ENCODE data around the gene ULK1.
"Not testable (repeated sequence)": the region's sequence is repeated elsewhere in the genome, so short reads cannot be mapped to it uniquely, and the experiment has no call there.

The ULK1 gene

GRCh38 chr12:131938082-131938481, 43.7 kb downstream of the ULK1 start:
- Histone ChIP-seq H3K36me3 (ENCODE audit: insufficient read depth, low read length) (peaks cover 38% of the 10 kb centered on the region), H3K4me1 (ENCODE audit: insufficient read depth, low read length) (no peaks in the 10 kb centered on the region), H3K9ac (ENCODE audit: low read depth, low read length) (no peak overlapping the region), H3K9me3 (ENCODE audit: control insufficient read depth, insufficient read depth, low read length) (no peaks in the 10 kb centered on the region)

- Histone ChIP-seq H3K9ac (ENCODE audit: low read depth, low read length) (no peak overlapping the region), H3K9me3 (ENCODE audit: control insufficient read depth, insufficient read depth, low read length) (no peaks in the 10 kb centered on the region), H3K36me3 (ENCODE audit: insufficient read depth, low read length) (peaks cover 29% of the 10 kb centered on the region), H3K4me1 (ENCODE audit: insufficient read depth, low read length) (no peaks in the 10 kb centered on the region)
Measured at GRCh38 chr12:131939007-131939406, 44.6 kb downstream of the ULK1 start.

GRCh38 chr12:131940141-131940547, 45.7 kb downstream of the ULK1 start:
- Histone ChIP-seq H3K9ac (ENCODE audit: low read depth, low read length) (no peak overlapping the region), H3K36me3 (ENCODE audit: insufficient read depth, low read length) (peaks cover 25% of the 10 kb centered on the region), H3K4me1 (ENCODE audit: insufficient read depth, low read length) (no peaks in the 10 kb centered on the region), H3K9me3 (ENCODE audit: control insufficient read depth, insufficient read depth, low read length) (no peaks in the 10 kb centered on the region)

DNA sequence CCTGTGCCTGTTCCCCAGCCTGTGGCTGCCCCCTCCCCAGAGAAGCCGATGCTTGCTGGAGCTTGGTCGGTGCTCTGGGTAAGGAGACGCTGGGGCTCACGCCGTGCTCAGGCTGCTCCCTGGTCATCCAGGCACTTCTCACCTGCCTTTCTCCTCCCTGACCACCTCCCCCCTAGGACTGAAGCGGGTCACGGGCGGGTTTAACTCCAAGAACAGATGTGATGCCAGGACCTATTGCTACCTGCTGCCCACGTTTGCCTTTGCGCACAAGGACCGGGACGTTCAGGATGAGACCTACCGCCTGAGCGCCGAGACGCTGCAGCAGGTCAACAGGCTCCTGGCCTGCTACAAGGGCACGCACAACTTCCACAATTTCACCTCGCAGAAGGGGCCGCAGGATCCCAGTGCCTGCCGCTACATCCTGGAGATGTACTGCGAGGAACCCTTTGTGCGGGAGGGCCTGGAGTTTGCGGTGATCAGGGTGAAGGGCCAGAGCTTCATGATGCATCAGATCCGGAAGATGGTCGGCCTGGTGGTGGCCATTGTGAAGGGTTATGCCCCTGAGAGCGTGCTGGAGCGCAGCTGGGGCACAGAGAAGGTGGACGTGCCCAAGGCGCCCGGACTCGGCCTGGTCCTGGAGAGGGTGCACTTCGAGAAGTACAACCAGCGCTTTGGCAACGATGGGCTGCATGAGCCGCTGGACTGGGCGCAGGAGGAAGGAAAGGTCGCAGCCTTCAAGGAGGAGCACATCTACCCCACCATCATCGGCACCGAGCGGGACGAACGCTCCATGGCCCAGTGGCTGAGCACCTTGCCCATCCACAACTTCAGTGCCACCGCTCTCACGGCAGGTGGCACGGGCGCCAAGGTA, 46.9 kb downstream of the ULK1 start:
- H3K9ac ChIP-seq (ENCODE audit: low read depth, low read length): no peak overlapping the region
- no peaks in the 10 kb centered on the region for H3K9me3 ChIP-seq (ENCODE audit: control insufficient read depth, insufficient read depth, low read length)
- H3K4me1 ChIP-seq (ENCODE audit: insufficient read depth, low read length): no peaks in the 10 kb centered on the region
- H3K36me3 ChIP-seq (ENCODE audit: insufficient read depth, low read length): peaks cover 23% of the 10 kb centered on the region

DNA sequence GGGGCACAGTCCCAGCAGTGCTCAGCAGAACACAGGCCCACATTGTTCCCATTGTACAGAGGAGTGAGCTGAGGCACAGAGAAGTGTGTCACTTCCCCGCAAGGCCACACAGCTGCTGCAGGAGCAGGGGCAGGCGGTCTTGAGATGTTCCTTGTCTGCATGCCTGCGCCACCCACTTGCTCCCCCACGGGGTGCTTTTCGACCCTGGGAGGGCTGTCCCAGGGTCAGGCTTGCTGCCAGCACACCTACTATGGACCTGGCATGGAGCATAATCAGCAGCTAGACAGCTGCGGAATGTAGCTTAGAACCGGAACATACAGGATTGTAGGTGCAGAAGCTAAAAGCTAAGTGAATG, 47.5 kb downstream of the ULK1 start:
- Histone ChIP-seq H3K36me3 (ENCODE audit: insufficient read depth, low read length) (peaks cover 23% of the 10 kb centered on the region), H3K9ac (ENCODE audit: low read depth, low read length) (no peak overlapping the region), H3K9me3 (ENCODE audit: control insufficient read depth, insufficient read depth, low read length) (no peaks in the 10 kb centered on the region), H3K4me1 (ENCODE audit: insufficient read depth, low read length) (no peaks in the 10 kb centered on the region)

DNA sequence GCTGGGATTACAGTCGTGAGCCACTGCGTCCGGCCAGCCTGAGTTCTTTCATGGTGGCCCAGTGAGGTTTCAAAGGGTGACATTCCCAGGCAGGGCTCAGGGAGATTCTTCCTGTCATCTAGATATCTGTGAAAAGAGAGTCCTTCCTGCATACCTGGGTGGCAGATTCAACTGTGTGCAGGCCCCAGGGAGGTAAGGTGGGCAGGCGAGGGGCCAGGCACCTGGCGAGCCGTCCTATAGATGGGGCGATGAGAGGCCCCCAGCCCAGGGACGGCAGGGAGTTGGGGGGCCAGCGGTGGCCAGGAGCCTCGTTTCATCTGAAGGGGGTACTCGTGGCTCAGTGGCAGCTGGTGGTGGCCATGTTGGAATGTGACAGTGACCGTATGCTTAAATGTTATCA, 48.2 kb downstream of the ULK1 start:
- Histone ChIP-seq H3K36me3 (ENCODE audit: insufficient read depth, low read length) (peaks cover 22% of the 10 kb centered on the region), H3K9ac (ENCODE audit: low read depth, low read length) (no peak overlapping the region), H3K4me1 (ENCODE audit: insufficient read depth, low read length) (peaks cover 6% of the 10 kb centered on the region; the same call in 1 of the 2 replicates), H3K9me3 (ENCODE audit: control insufficient read depth, insufficient read depth, low read length) (no peaks in the 10 kb centered on the region)

GRCh38 chr12:131943389-131943788, 49.0 kb downstream of the ULK1 start:
- Histone ChIP-seq H3K36me3 (ENCODE audit: insufficient read depth, low read length) (peaks cover 16% of the 10 kb centered on the region), H3K9ac (ENCODE audit: low read depth, low read length) (no peak overlapping the region), H3K9me3 (ENCODE audit: control insufficient read depth, insufficient read depth, low read length) (no peaks in the 10 kb centered on the region), H3K4me1 (ENCODE audit: insufficient read depth, low read length) (peaks cover 7% of the 10 kb centered on the region; the same call in 1 of the 2 replicates)

GRCh38 chr12:131943876-131944275, 49.5 kb downstream of the ULK1 start:
- Histone ChIP-seq H3K4me1 (ENCODE audit: insufficient read depth, low read length) (peaks cover 7% of the 10 kb centered on the region; the same call in 1 of the 2 replicates), H3K9ac (ENCODE audit: low read depth, low read length) (no peak overlapping the region), H3K36me3 (ENCODE audit: insufficient read depth, low read length) (peaks cover 16% of the 10 kb centered on the region), H3K9me3 (ENCODE audit: control insufficient read depth, insufficient read depth, low read length) (no peaks in the 10 kb centered on the region)

DNA sequence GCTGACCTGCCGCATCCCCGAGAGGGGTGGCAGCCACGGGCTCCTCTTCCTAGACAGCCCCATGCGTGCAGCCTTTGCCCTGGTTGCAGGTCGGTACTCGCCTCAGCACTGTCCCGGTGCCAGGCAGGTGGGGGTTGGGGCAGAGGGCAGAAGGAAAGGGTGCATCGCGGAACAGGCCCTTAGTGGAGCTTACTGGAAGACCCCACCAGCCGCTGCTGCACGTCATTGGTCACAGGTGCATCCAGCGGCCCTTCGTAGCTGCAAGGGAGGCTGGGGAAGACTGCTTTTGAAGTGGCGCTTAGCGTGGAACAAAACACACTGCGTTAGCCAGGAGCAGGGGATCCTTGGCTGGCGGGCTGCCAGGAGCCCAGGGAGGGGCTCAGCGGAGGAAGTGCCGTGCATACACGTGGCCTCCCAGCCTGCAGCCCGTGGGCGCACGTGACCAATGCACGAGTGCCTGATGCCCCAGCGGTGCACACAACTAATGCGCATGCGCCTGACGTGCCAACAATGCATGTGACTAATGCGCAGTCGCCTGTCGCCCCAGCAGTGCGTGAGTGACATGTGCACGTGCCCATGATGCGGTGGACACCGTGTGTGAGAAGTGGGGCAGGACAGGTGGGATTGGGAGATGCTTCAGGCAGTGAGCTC, 50.3 kb downstream of the ULK1 start:
- no peaks in the 10 kb centered on the region for H3K9me3 ChIP-seq (ENCODE audit: control insufficient read depth, insufficient read depth, low read length)
- peaks cover 7% of the 10 kb centered on the region; the same call in 1 of the 2 replicates for H3K4me1 ChIP-seq (ENCODE audit: insufficient read depth, low read length)
- no peak overlapping the region for H3K9ac ChIP-seq (ENCODE audit: low read depth, low read length)
- peaks cover 16% of the 10 kb centered on the region for H3K36me3 ChIP-seq (ENCODE audit: insufficient read depth, low read length)

DNA sequence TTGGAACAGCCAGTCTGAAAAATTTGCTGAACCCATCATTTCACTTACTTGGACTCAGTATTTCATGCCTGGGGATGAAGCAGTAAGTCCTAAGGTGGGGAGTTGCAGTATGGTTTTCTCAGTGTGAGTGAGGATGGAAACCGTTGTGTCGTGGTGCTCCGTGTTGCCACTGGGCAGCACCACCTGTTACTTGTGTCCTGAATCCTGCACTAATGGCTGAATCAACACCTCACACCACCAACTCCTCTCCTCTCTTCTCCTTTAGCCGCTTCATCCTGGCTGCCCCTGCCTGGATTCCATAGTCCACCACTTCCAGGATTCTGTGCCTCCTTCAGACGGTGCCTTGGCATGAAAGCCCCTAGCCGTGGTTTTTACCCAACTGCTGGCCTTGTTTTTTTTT, 52.3 kb downstream of the ULK1 start:
- Histone ChIP-seq H3K4me1 (ENCODE audit: insufficient read depth, low read length) (peaks cover 7% of the 10 kb centered on the region; the same call in 1 of the 2 replicates), H3K9me3 (ENCODE audit: control insufficient read depth, insufficient read depth, low read length) (no peaks in the 10 kb centered on the region), H3K9ac (ENCODE audit: low read depth, low read length) (no peak overlapping the region), H3K36me3 (ENCODE audit: insufficient read depth, low read length) (peaks cover 9% of the 10 kb centered on the region)

- Histone ChIP-seq H3K9me3 (ENCODE audit: control insufficient read depth, insufficient read depth, low read length) (no peaks in the 10 kb centered on the region), H3K4me1 (ENCODE audit: insufficient read depth, low read length) (peaks cover 7% of the 10 kb centered on the region; the same call in 1 of the 2 replicates), H3K9ac (ENCODE audit: low read depth, low read length) (no peak overlapping the region), H3K36me3 (ENCODE audit: insufficient read depth, low read length) (peaks cover 5% of the 10 kb centered on the region; the same call in 1 of the 2 replicates)
Measured at GRCh38 chr12:131947482-131948027, 53.1 kb downstream of the ULK1 start.

DNA sequence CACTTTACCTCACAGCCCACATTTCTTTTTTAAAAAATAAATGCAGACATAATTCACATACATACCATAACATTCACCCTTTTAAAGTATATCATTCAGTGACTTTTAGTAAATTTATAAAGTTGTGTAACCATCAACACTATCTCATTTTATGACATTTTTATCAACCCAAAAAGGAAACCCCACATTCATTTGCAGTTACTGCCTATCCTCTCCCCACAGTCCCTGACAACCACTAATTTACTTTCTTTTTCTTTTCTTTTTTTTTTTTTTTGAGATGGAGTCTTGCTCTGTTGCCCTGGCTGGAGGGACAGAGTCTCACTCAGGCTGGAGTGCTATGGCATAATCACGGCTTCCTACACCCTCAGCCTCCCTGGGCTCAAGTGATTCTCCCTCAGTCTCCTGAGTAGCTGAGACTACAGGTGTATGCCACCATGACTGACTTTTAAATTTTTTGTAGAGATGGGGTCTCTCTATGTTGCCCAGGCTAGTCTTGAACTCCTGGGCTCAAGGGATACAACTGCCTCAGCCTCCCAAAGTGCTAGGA, 53.8 kb downstream of the ULK1 start:
- Histone ChIP-seq H3K9me3 (ENCODE audit: control insufficient read depth, insufficient read depth, low read length) (no peaks in the 10 kb centered on the region), H3K9ac (ENCODE audit: low read depth, low read length) (no peak overlapping the region), H3K36me3 (ENCODE audit: insufficient read depth, low read length) (no peaks in the 10 kb centered on the region), H3K4me1 (ENCODE audit: insufficient read depth, low read length) (peaks cover 7% of the 10 kb centered on the region; the same call in 1 of the 2 replicates)

DNA sequence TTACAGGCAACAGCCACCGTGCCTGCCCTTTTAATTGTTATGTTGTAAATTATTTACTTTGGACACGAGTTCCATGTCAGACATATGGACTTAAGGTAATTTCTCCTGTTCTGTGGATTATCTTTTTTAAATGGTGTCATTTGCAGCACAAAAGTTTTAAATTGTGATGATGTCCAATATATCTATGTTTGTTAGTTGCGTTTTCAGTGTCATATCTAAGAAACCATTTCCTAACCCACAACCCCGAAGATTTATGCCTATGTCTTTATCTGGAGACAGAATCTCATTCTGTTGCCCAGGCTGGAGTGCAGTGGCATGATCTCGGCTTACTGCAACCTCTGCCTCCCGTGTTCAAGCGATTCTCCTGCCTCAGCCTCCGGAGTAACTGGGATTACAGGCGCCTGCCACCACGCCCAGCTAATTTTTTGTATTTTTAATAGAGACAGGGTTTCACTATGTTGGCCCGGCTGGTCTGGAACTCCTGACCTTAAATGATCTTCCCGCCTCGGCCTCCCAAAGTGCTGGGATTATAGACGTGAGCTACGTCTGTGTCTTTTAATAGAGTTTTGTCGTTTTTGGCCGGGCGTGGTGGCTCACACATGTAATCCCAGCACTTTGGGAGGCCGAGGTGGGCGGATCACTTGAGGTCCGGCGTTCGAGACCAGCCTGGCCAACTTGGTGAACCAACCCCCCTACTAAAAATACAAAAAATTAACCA, 54.5 kb downstream of the ULK1 start:
- peak overlapping the region; percentile 60; the same call in 1 of the 2 replicates for H3K9ac ChIP-seq (ENCODE audit: low read depth, low read length)
- H3K9me3 ChIP-seq (ENCODE audit: control insufficient read depth, insufficient read depth, low read length); H3K36me3 ChIP-seq (ENCODE audit: insufficient read depth, low read length); H3K4me1 ChIP-seq (ENCODE audit: insufficient read depth, low read length): not testable (repeated sequence)
